Liver (tissue), 3 donors: ENCODE measurements around the gene CDC6.

Experiments used
- EGR1 ChIP-seq, 2 donors: IDR thresholded peaks; 2 replicates each; pipeline ENCODE4 v1.6.1; 2016 to 2018; ENCODE audit warnings: antibody characterized with exemption in 2 of 2, low read depth in 2 of 2
- JUND ChIP-seq, 2 donors: IDR thresholded peaks; 2 replicates each; pipeline ENCODE4 v1.6.1; 2016; ENCODE audit warnings: antibody characterized with exemption in 2 of 2
- RAD21 ChIP-seq, 2 donors: IDR thresholded peaks; 2 replicates each; pipeline ENCODE4 v1.6.1; 2016; ENCODE audit warnings: antibody characterized with exemption in 2 of 2, mild to moderate bottlenecking in 2 of 2
- SP1 ChIP-seq: IDR thresholded peaks from 2 replicates; pipeline ENCODE4 v1.6.1; 2018; ENCODE audit warnings: antibody characterized with exemption, mild to moderate bottlenecking
- YY1 ChIP-seq: IDR thresholded peaks from 2 replicates; pipeline ENCODE4 v1.6.1; 2016; ENCODE audit warnings: antibody characterized with exemption, mild to moderate bottlenecking
- TF ChIP-seq, protein P1 (sequence below): IDR thresholded peaks from 2 replicates; pipeline ENCODE4 v1.6.1; 2016; ENCODE audit warnings: antibody characterized with exemption
- TF ChIP-seq, protein P2 (sequence below): IDR thresholded peaks from 2 replicates; pipeline ENCODE4 v1.6.1; 2016; ENCODE audit warnings: antibody characterized with exemption
- TF ChIP-seq, protein P3 (sequence below): IDR thresholded peaks from 2 replicates; pipeline ENCODE4 v1.6.1; 2016; ENCODE audit warnings: antibody characterized with exemption, mild to moderate bottlenecking
- TF ChIP-seq, protein P4 (sequence below): fragments of 150-350 bp; IDR thresholded peaks from 2 replicates; pipeline ENCODE4 v1.5.1; 2017; ENCODE audit warnings: improper control_type of control experiment, low read depth, low read length; ENCODE audit not compliant: missing input control
- donor health status: healthy.
- donor health status: healthy.

DNA sequence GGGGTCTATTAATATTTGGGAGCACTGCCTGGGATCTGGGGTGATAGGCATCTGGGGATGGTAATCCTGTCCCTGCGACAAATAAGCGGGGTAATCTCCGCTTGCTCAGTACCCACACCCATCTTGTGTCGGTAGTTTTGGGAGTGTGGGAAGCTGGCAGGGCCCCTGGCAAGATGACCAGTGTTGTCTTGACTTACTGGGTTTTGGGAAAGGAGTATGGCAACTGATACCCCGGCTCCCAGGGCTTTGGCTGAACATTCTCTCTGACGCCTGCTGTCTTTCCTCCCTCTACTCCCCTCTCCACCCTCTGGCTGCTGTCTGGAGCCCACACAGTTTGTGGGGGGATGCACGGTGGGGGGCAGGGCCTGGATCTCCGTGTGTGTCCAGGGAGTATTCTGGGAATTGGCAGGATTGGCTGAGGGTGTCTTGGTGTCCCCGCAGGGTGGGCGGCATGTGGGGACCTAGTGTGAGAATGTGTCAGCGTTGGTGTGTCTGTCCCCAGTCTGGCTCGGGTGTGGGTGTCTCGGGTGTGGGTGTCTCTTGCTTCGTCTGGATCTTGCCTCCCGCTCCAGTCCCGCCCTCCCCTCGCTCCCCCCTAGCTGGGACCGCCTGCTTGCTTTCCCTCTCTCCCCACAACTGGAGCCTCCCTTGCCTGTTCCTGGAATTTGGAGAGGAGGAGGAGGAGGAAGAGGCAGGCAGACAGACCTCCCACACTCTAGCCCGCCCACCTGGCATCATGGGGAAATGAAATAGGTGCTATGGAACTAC, 33.3 kb downstream of the CDC6 start:
- TF ChIP-seq, protein P1, sequence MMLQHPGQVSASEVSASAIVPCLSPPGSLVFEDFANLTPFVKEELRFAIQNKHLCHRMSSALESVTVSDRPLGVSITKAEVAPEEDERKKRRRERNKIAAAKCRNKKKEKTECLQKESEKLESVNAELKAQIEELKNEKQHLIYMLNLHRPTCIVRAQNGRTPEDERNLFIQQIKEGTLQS, result no peak
- TF ChIP-seq, protein P2, sequence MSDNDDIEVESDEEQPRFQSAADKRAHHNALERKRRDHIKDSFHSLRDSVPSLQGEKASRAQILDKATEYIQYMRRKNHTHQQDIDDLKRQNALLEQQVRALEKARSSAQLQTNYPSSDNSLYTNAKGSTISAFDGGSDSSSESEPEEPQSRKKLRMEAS, result no peak
- TF ChIP-seq SP1 (no peak), RAD21 (IDR thresholded peaks at IDR 0.05) (no peak), JUND (IDR thresholded peaks at IDR 0.05) (no peak), EGR1 (IDR thresholded peaks at IDR 0.05; ENCODE audit: low read depth in 2 of 2) (no peak), YY1 (no peak)
- TF ChIP-seq, protein P3, sequence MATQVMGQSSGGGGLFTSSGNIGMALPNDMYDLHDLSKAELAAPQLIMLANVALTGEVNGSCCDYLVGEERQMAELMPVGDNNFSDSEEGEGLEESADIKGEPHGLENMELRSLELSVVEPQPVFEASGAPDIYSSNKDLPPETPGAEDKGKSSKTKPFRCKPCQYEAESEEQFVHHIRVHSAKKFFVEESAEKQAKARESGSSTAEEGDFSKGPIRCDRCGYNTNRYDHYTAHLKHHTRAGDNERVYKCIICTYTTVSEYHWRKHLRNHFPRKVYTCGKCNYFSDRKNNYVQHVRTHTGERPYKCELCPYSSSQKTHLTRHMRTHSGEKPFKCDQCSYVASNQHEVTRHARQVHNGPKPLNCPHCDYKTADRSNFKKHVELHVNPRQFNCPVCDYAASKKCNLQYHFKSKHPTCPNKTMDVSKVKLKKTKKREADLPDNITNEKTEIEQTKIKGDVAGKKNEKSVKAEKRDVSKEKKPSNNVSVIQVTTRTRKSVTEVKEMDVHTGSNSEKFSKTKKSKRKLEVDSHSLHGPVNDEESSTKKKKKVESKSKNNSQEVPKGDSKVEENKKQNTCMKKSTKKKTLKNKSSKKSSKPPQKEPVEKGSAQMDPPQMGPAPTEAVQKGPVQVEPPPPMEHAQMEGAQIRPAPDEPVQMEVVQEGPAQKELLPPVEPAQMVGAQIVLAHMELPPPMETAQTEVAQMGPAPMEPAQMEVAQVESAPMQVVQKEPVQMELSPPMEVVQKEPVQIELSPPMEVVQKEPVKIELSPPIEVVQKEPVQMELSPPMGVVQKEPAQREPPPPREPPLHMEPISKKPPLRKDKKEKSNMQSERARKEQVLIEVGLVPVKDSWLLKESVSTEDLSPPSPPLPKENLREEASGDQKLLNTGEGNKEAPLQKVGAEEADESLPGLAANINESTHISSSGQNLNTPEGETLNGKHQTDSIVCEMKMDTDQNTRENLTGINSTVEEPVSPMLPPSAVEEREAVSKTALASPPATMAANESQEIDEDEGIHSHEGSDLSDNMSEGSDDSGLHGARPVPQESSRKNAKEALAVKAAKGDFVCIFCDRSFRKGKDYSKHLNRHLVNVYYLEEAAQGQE, result no peak
- TF ChIP-seq, protein P4, sequence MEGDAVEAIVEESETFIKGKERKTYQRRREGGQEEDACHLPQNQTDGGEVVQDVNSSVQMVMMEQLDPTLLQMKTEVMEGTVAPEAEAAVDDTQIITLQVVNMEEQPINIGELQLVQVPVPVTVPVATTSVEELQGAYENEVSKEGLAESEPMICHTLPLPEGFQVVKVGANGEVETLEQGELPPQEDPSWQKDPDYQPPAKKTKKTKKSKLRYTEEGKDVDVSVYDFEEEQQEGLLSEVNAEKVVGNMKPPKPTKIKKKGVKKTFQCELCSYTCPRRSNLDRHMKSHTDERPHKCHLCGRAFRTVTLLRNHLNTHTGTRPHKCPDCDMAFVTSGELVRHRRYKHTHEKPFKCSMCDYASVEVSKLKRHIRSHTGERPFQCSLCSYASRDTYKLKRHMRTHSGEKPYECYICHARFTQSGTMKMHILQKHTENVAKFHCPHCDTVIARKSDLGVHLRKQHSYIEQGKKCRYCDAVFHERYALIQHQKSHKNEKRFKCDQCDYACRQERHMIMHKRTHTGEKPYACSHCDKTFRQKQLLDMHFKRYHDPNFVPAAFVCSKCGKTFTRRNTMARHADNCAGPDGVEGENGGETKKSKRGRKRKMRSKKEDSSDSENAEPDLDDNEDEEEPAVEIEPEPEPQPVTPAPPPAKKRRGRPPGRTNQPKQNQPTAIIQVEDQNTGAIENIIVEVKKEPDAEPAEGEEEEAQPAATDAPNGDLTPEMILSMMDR, result no peak
